Measurements from ENCODE around the gene SEC11A. TPM values are rescaled to one million over a fixed set of nuclear protein-coding genes. Genes with fewer than 3 reads are reported as not detected.

The SEC11A gene
- total and polyA plus RNA-seq, 2 donors (not counting 1 experiment from before 2014, with no cell fraction given): 23.1 to 78.0 TPM

GRCh38 chr15:84669726-84670125 lies 46.2 kb downstream of the SEC11A start:
- TF ChIP-seq EZH2 (IDR thresholded peaks at IDR 0.05; ENCODE audit: borderline replicate concordance, insufficient read depth, low read depth, low read length, poor library complexity, severe bottlenecking): no peak
- TF ChIP-seq CTCF (IDR thresholded peaks at IDR 0.05): no peak
- Histone ChIP-seq H3K4me1 (ENCODE audit: control insufficient read depth in 2 of 2, insufficient read depth in 2 of 2, low read length in 2 of 2) (no peaks in the 10 kb centered on the region), H3K27me3 (replicated peaks in 1 of 4; ENCODE audit: control extremely low read depth in 1 of 4, control insufficient read depth in 3 of 4, insufficient read depth in 4 of 4, low read length in 3 of 4) (no peaks in the 10 kb centered on the region), H4K20me1 (ENCODE audit: control insufficient read depth, insufficient read depth, low read length, poor library complexity, severe bottlenecking) (peaks cover 2% of the 10 kb centered on the region), H3K27ac (ENCODE audit: low read length in 2 of 2) (no peak overlapping the region), H3K4me2 (replicated peaks; ENCODE audit: low read depth, low read length, poor library complexity, severe bottlenecking) (no peak overlapping the region), H3K36me3 (replicated peaks in 1 of 2; ENCODE audit: control extremely low read depth in 1 of 2, control insufficient read depth in 1 of 2, extremely low read depth in 1 of 2, insufficient read depth in 2 of 2, low read length in 1 of 2) (peaks cover 0 to 52% of the 10 kb centered on the region in 2 experiments), H3K9ac (ENCODE audit: low read length) (no peak overlapping the region), H3K79me2 (ENCODE audit: control insufficient read depth, insufficient read depth, low read length) (no peaks in the 10 kb centered on the region), H3K9me3 (ENCODE audit: control extremely low read depth in 1 of 3, control insufficient read depth in 2 of 3, insufficient read depth in 1 of 3, low read length in 2 of 3) (no peaks in the 10 kb centered on the region), H2AFZ (ENCODE audit: insufficient read depth, low read depth, low read length, poor library complexity, severe bottlenecking) (no peak overlapping the region), H3K4me3 (ENCODE audit: control extremely low read depth in 1 of 5, extremely low read depth in 1 of 5, insufficient read depth in 1 of 5, low read depth in 2 of 5, low read length in 4 of 5) (no peak overlapping the region)
- Mint-ChIP-seq H3K9me3 (ENCODE audit: insufficient read depth) (no peaks in the 10 kb centered on the region), H3K27me3 (no peaks in the 10 kb centered on the region), H3K4me3 (no peak overlapping the region), H3K4me1 (no peaks in the 10 kb centered on the region), H3K27ac (peak overlapping the region; percentile 4)
- WGBS (ENCODE audit: insufficient coverage): 90% methylated on average over 5 of the region's 8 CpGs
- no peak for DNase-seq
- no peak for ATAC-seq (ENCODE audit: low read depth)
- ChIA-PET POLR2A (no interaction called here), CTCF (interaction anchor here (0.9 to 1.0 kb wide), 2 partner anchors 13 to 14 kb away, joined by 3 to 4 read pairs; no protein-coding TSS in a partner anchor)
- intact Hi-C loops (cut with micrococcal nuclease): no loop called here

GRCh38 chr15:84668221-84668982 lies 47.5 kb downstream of the SEC11A start:
- ChIA-PET CTCF (interaction anchor here (0.6 kb wide), 1 partner anchor 1019 kb away, joined by 3 read pairs; no protein-coding TSS in a partner anchor), POLR2A (interaction anchor here (0.6 kb wide), 1 partner anchor 38 kb away, joined by 5 read pairs; no protein-coding TSS in a partner anchor)
- Mint-ChIP-seq H3K4me3 (no peak overlapping the region), H3K9me3 (ENCODE audit: insufficient read depth) (no peaks in the 10 kb centered on the region), H3K27me3 (no peaks in the 10 kb centered on the region), H3K4me1 (no peaks in the 10 kb centered on the region), H3K27ac (no peak overlapping the region)
- Histone ChIP-seq H3K9ac (ENCODE audit: low read length) (no peak overlapping the region), H3K27me3 (replicated peaks in 1 of 4; ENCODE audit: control extremely low read depth in 1 of 4, control insufficient read depth in 3 of 4, insufficient read depth in 4 of 4, low read length in 3 of 4) (no peaks in the 10 kb centered on the region), H3K36me3 (replicated peaks in 1 of 2; ENCODE audit: control extremely low read depth in 1 of 2, control insufficient read depth in 1 of 2, extremely low read depth in 1 of 2, insufficient read depth in 2 of 2, low read length in 1 of 2) (peaks cover 0 to 48% of the 10 kb centered on the region in 2 experiments), H2AFZ (ENCODE audit: insufficient read depth, low read depth, low read length, poor library complexity, severe bottlenecking) (no peak overlapping the region), H3K4me2 (replicated peaks; ENCODE audit: low read depth, low read length, poor library complexity, severe bottlenecking) (no peak overlapping the region), H3K4me1 (ENCODE audit: control insufficient read depth in 2 of 2, insufficient read depth in 2 of 2, low read length in 2 of 2) (no peaks in the 10 kb centered on the region), H3K9me3 (ENCODE audit: control extremely low read depth in 1 of 3, control insufficient read depth in 2 of 3, insufficient read depth in 1 of 3, low read length in 2 of 3) (no peaks in the 10 kb centered on the region), H4K20me1 (ENCODE audit: control insufficient read depth, insufficient read depth, low read length, poor library complexity, severe bottlenecking) (no peaks in the 10 kb centered on the region), H3K79me2 (ENCODE audit: control insufficient read depth, insufficient read depth, low read length) (no peaks in the 10 kb centered on the region), H3K27ac (ENCODE audit: low read length in 2 of 2) (no peak overlapping the region), H3K4me3 (ENCODE audit: control extremely low read depth in 1 of 5, extremely low read depth in 1 of 5, insufficient read depth in 1 of 5, low read depth in 2 of 5, low read length in 4 of 5) (no peak overlapping the region)
- TF ChIP-seq CTCF (IDR thresholded peaks at IDR 0.05): no peak
- no peak for ATAC-seq (ENCODE audit: low read depth)
- WGBS (ENCODE audit: insufficient coverage): no CpG with 5 or more reads among the region's 3 CpGs
- intact Hi-C loops (cut with micrococcal nuclease): no loop called here
- no peak for DNase-seq
